WI38 (cell line): ENCODE results near the gene URM1.
A peak's percentile ranks its signal among the peaks of the same experiment; 100 is the strongest.

ENCODE experiments used
- H3K4me3 ChIP-seq: 2 replicates; pipeline ENCODE4 v1.5.1; 2011; ENCODE audit warnings: low read depth, mild to moderate bottlenecking, control low read depth, low read length
- TF ChIP-seq, protein P1 (sequence below): IDR thresholded peaks from 2 replicates; pipeline ENCODE4 v1.5.1; 2012; ENCODE audit warnings: low read depth, mild to moderate bottlenecking, control low read depth, low read length

Gene URM1

DNA sequence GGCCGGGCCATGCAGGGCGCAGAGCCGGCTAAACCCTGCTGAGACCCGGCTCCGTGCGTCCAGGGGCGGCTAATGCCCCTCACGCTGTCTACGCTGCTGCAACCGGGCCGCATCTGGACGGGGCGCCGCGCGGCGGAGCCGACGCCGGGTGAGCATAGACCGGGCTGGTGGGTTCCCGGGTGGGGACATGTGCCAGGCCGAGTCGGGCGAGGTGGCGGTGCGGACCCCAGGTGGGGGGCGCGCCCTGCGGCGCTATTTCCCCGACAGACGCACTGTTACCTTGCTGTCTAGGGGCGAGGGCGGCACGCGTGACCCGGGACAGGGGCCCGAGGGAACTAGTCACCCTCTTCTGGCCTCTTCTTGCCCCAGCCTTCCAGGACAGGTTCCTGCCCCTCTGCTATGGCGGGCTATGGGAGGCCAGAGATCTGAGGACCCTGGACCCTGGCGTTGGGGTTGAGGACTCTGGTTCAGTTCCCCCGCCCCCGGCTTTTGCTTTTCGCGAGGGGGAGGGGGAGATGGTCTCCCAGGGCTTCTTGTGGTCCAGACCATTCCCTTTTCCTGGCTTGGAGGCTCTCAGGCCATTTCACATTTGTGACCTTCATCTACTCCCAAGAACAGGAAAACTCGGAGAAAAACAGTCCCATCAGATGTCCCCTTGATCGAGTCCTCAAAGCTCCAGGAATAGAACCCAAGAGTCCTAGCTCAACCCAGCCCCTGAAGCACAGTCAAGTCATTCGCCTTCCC, 30.3 kb upstream of the URM1 start:
- peak overlapping the region; percentile 79 for H3K4me3 ChIP-seq

DNA sequence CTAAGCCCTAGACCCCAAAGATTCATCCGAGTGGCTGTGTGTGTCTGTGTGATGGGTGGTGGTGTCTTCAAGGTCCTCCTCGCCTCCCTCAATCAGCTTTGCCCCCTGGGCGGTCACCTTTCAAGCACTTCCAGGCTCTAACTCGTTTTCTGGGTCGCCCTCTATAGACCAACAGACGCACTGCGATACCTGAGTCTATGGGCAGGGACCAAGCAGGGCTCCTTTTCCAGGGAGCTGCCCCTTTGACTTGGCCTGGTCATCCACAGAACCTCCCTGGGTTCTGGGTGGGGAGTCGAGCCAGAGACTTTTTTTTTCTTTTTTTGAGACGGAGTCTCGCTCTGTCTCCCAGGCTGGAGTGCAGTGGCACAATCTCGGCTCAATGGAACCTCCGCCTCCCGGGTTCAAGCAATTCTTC, 29.7 kb upstream of the URM1 start:
- peak overlapping the region; percentile 79 for H3K4me3 ChIP-seq
- TF ChIP-seq, protein P1, sequence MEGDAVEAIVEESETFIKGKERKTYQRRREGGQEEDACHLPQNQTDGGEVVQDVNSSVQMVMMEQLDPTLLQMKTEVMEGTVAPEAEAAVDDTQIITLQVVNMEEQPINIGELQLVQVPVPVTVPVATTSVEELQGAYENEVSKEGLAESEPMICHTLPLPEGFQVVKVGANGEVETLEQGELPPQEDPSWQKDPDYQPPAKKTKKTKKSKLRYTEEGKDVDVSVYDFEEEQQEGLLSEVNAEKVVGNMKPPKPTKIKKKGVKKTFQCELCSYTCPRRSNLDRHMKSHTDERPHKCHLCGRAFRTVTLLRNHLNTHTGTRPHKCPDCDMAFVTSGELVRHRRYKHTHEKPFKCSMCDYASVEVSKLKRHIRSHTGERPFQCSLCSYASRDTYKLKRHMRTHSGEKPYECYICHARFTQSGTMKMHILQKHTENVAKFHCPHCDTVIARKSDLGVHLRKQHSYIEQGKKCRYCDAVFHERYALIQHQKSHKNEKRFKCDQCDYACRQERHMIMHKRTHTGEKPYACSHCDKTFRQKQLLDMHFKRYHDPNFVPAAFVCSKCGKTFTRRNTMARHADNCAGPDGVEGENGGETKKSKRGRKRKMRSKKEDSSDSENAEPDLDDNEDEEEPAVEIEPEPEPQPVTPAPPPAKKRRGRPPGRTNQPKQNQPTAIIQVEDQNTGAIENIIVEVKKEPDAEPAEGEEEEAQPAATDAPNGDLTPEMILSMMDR = peak; percentile 50

More for the DNA sequence above, 30.3 kb upstream of the URM1 start:
- TF ChIP-seq, protein P1 = no peak

GRCh38 chr9:128342971-128343680, 28.0 kb upstream of the URM1 start:
- TF ChIP-seq, protein P1 = no peak
- H3K4me3 ChIP-seq = no peak overlapping the region

- no peak overlapping the region for H3K4me3 ChIP-seq
- TF ChIP-seq, protein P1 = no peak
Observed at GRCh38 chr9:128343855-128344254, 27.3 kb upstream of the URM1 start.

- no peak overlapping the region for H3K4me3 ChIP-seq
- TF ChIP-seq, protein P1 = no peak
Observed at GRCh38 chr9:128344931-128345605, 26.1 kb upstream of the URM1 start.

DNA sequence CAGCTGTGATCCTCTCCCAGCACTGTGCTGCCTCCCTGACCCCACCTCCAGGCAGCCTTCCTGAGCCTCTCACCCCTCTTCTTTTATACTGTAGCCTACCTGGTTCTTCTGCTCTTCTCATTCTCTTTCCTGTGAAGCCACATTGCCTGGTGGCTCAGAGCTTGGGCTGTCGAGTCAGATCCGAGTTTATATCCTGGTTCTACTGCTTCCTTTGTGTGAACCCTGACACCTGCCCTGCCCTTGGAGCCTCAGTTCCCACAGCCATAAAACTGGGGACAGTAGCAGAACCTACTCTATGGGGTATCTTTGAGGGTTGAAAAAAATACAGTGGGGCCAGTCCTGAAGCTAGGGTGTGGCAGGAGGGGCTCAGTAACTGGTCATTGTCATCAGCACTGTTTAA, 22.0 kb upstream of the URM1 start:
- no peak overlapping the region for H3K4me3 ChIP-seq
- TF ChIP-seq, protein P1 = no peak
